MCF 10A (cell line): ENCODE measurements around the gene PPP6R3. TPM values are rescaled to one million over a fixed set of nuclear protein-coding genes. Genes with fewer than 3 reads are reported as not detected.

Experiments used
- BruUV-seq: library from RNA; stranded (reverse); fragments of 400-500 nt; replicated peaks from 2 replicates; lab custom pipeline; 2021; lab: Mats Ljungman, UMichigan
- CTCF ChIA-PET: fragments of 300-600 bp; sonication (Branson Sonifier 250); formaldehyde crosslinking; extraction: SDS; loops from one replicate; lab custom pipeline; 2021; ENCODE audit warnings: antibody characterized with exemption, inconsistent platforms; lab: Yijun Ruan, JAX
- POLR2A ChIA-PET: fragments of 300-600, 350-650 bp; sonication (Branson Sonifier 250); formaldehyde crosslinking; extraction: SDS; loops from one replicate; lab custom pipeline; 2020; ENCODE audit warnings: antibody characterized with exemption, inconsistent platforms; lab: Yijun Ruan, JAX
- DNase-seq: peaks from one replicate; pipeline ENCODE4 v3.0.0-alpha.2; 2018; ENCODE audit not compliant: unreplicated experiment
- H3K27ac Mint-ChIP-seq: one replicate; pipeline ENCODE4 v1.8.0; 2022; ENCODE audit warnings: mild to moderate bottlenecking, low read depth, mixed read lengths; ENCODE audit not compliant: unreplicated experiment
- H3K27me3 Mint-ChIP-seq: one replicate; pipeline ENCODE4 v1.8.0; 2022; ENCODE audit warnings: mixed read lengths; ENCODE audit not compliant: insufficient read depth, unreplicated experiment
- H3K36me3 Mint-ChIP-seq: one replicate; pipeline ENCODE4 v1.8.0; 2022; ENCODE audit warnings: mild to moderate bottlenecking, moderate library complexity, mixed read lengths; ENCODE audit not compliant: insufficient read depth, unreplicated experiment
- H3K4me1 Mint-ChIP-seq: one replicate; pipeline ENCODE4 v1.8.0; 2022; ENCODE audit warnings: mixed read lengths; ENCODE audit not compliant: insufficient read depth, unreplicated experiment
- H3K4me3 Mint-ChIP-seq: one replicate; pipeline ENCODE4 v1.8.0; 2022; ENCODE audit warnings: mild to moderate bottlenecking, moderate library complexity, mixed read lengths; ENCODE audit not compliant: unreplicated experiment
- H3K9me3 Mint-ChIP-seq: one replicate; pipeline ENCODE4 v1.8.0; 2022; ENCODE audit warnings: mixed read lengths; ENCODE audit not compliant: unreplicated experiment
- CTCF ChIP-seq: fragments of 200-600 bp; IDR thresholded peaks from one replicate; pipeline ENCODE4 v1.8.0; 2022; ENCODE audit warnings: antibody characterized with exemption, mild to moderate bottlenecking; ENCODE audit not compliant: unreplicated experiment
- intact Hi-C: fragments of 100-400 bp; cut with micrococcal nuclease; formaldehyde crosslinking; loops from 2 replicates; pipeline ENCODE4 v1.14.1; 2022
- total RNA-seq: library from RNA; stranded (reverse); gene quantifications from 2 replicates; pipeline ENCODE4 v1.2.3, GENCODE V29; 2022

Gene PPP6R3
- total RNA-seq, 1 experiment from 2014 or later = 95.7 TPM

GRCh38 chr11:68551777-68552176, 91.2 kb downstream of the PPP6R3 start:
- no peak for TF ChIP-seq CTCF
- H3K9me3 Mint-ChIP-seq = no peaks in the 10 kb centered on the region
- ChIA-PET POLR2A (interaction anchor here (1.1 kb wide), 1 partner anchor 292 kb away, joined by 3 read pairs; no protein-coding TSS in a partner anchor), CTCF (no interaction called here)
- H3K36me3 Mint-ChIP-seq = peaks cover 54% of the 10 kb centered on the region
- no peak for DNase-seq
- no TSS peak for BruUV-seq
- no peak overlapping the region for H3K27ac Mint-ChIP-seq
- H3K4me1 Mint-ChIP-seq = no peaks in the 10 kb centered on the region
- intact Hi-C loops = no loop called here
- H3K27me3 Mint-ChIP-seq = no peaks in the 10 kb centered on the region
- no peak overlapping the region for H3K4me3 Mint-ChIP-seq

- DNase-seq = no peak
These were observed 92.0 kb downstream of the PPP6R3 start for GRCh38 chr11:68552542-68552941.

GRCh38 chr11:68560216-68560615, 99.7 kb downstream of the PPP6R3 start:
- no peak overlapping the region for H3K27ac Mint-ChIP-seq

More at GRCh38 chr11:68552542-68552941, 92.0 kb downstream of the PPP6R3 start:
- POLR2A ChIA-PET = no interaction called here
- no peak overlapping the region for H3K4me3 Mint-ChIP-seq
- intact Hi-C loops = no loop called here
- no peaks in the 10 kb centered on the region for H3K27me3 Mint-ChIP-seq
- BruUV-seq = no TSS peak
- no peaks in the 10 kb centered on the region for H3K4me1 Mint-ChIP-seq
- peaks cover 47% of the 10 kb centered on the region for H3K36me3 Mint-ChIP-seq
- TF ChIP-seq CTCF = no peak
- no peaks in the 10 kb centered on the region for H3K9me3 Mint-ChIP-seq
- H3K27ac Mint-ChIP-seq = no peak overlapping the region
- CTCF ChIA-PET = interaction anchor here (0.7 kb wide), 1 partner anchor 27 kb away, joined by 3 read pairs; no protein-coding TSS in a partner anchor

GRCh38 chr11:68563454-68563853, 102.9 kb downstream of the PPP6R3 start:
- ChIA-PET POLR2A (no interaction called here), CTCF (no interaction called here)
- Mint-ChIP-seq H3K27me3 (no peaks in the 10 kb centered on the region), H3K4me3 (no peak overlapping the region), H3K9me3 (no peaks in the 10 kb centered on the region), H3K36me3 (peaks cover 85% of the 10 kb centered on the region), H3K4me1 (no peaks in the 10 kb centered on the region), H3K27ac (no peak overlapping the region)
- BruUV-seq = no TSS peak
- no peak for DNase-seq
- intact Hi-C loops = no loop called here
- TF ChIP-seq CTCF = no peak

More at GRCh38 chr11:68560216-68560615, 99.7 kb downstream of the PPP6R3 start:
- no peak for DNase-seq
- H3K4me3 Mint-ChIP-seq = no peak overlapping the region
- H3K4me1 Mint-ChIP-seq = no peaks in the 10 kb centered on the region
- BruUV-seq = no TSS peak
- POLR2A ChIA-PET = no interaction called here
- CTCF ChIA-PET = no interaction called here
- no peaks in the 10 kb centered on the region for H3K9me3 Mint-ChIP-seq
- H3K36me3 Mint-ChIP-seq = peaks cover 59% of the 10 kb centered on the region
- H3K27me3 Mint-ChIP-seq = no peaks in the 10 kb centered on the region
- intact Hi-C loops = no loop called here
- TF ChIP-seq CTCF = no peak
